Occipital lobe (tissue), 2 donors: ENCODE measurements around the gene UFSP2. TPM values are rescaled to one million over a fixed set of nuclear protein-coding genes. Genes with fewer than 3 reads are reported as not detected.
A peak's percentile ranks its signal among the peaks of the same experiment; 100 is the strongest.

Experiments used
- DNase-seq: peaks from one replicate; lab custom pipeline; 2025; lab: John Stamatoyannopoulos, UW
- total RNA-seq: library from RNA; depleted of rRNA; stranded (reverse); fragments of >200 nt; gene quantifications from one replicate; pipeline ENCODE4 v1.2.3, GENCODE V29; 2014

The UFSP2 gene
- total RNA-seq, result 53.0 TPM

- peak; percentile 88 for DNase-seq
Observed at GRCh38 chr4:185425647-185426352, at the start of gene UFSP2. TSS of gene UFSP2 (minus strand) at chr4:185425964. CDS start at chr4:185425868, 96 bp downstream.

- no peak for DNase-seq
Observed at GRCh38 chr4:185473247-185473646, 47.5 kb upstream of the UFSP2 start.

GRCh38 chr4:185472103-185472542, 46.4 kb upstream of the UFSP2 start:
- DNase-seq, result no peak

GRCh38 chr4:185471235-185472102, 45.7 kb upstream of the UFSP2 start, which contains the start of gene CCDC110:
TSS of gene CCDC110 (minus strand) at chr4:185471733. CDS start at chr4:185471683, 50 bp downstream.
- peak; percentile 96 for DNase-seq

- DNase-seq, result peak; percentile 54
Observed at GRCh38 chr4:185470501-185471195, 44.9 kb upstream of the UFSP2 start.

- no peak for DNase-seq
Observed at GRCh38 chr4:185469580-185470154, 43.9 kb upstream of the UFSP2 start.

GRCh38 chr4:185468999-185469398, 43.2 kb upstream of the UFSP2 start:
- DNase-seq, result no peak

- no peak for DNase-seq
Observed at GRCh38 chr4:185467991-185468390, 42.2 kb upstream of the UFSP2 start.

- no peak for DNase-seq
Observed at GRCh38 chr4:185467101-185467500, 41.3 kb upstream of the UFSP2 start.

- no peak for DNase-seq
Observed at GRCh38 chr4:185465707-185466106, 39.9 kb upstream of the UFSP2 start.

- DNase-seq, result no peak
Observed at GRCh38 chr4:185464887-185465286, 39.1 kb upstream of the UFSP2 start.

GRCh38 chr4:185464183-185464582, 38.4 kb upstream of the UFSP2 start:
- no peak for DNase-seq

GRCh38 chr4:185463541-185463940, 37.8 kb upstream of the UFSP2 start:
- DNase-seq, result no peak

GRCh38 chr4:185461565-185461964, 35.8 kb upstream of the UFSP2 start:
- DNase-seq, result no peak

GRCh38 chr4:185457136-185457535, 31.4 kb upstream of the UFSP2 start:
- no peak for DNase-seq

- no peak for DNase-seq
Observed at GRCh38 chr4:185456131-185456530, 30.4 kb upstream of the UFSP2 start.

- no peak for DNase-seq
Observed at GRCh38 chr4:185445209-185445608, 19.4 kb upstream of the UFSP2 start.

- no peak for DNase-seq
Observed at GRCh38 chr4:185441479-185441878, 15.7 kb upstream of the UFSP2 start.

- no peak for DNase-seq
Observed at GRCh38 chr4:185437809-185438208, 12.0 kb upstream of the UFSP2 start.

GRCh38 chr4:185435466-185435865, 9.7 kb upstream of the UFSP2 start:
- DNase-seq, result no peak

GRCh38 chr4:185429660-185430059, 3.9 kb upstream of the UFSP2 start:
- no peak for DNase-seq
